ENCODE results near the gene TCF25.
"Not testable (repeated sequence)": the region's sequence is repeated elsewhere in the genome, so short reads cannot be mapped to it uniquely, and the experiment has no call there.

The TCF25 gene

DNA sequence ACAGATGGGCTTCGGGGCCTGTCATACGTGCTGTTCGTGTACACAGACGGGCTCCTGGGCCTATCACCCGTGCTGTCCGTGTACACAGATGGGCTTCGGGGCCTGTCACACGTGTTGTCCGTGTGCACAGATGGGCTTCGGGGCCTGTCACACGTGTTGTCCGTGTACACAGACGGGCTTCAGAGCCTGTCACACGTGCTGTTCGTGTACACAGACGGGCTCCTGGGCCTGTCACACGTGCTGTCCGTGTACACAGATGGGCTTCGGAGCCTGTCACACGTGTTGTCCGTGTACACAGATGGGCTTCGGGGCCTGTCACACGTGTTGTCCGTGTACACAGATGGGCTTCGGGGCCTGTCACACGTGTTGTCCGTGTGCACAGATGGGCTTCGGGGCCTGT is 5.7 kb downstream of the TCF25 start:
- DNase-seq (ENCODE audit: low read depth in 1 of 2, low spot score in 1 of 2), result not testable (repeated sequence)

GRCh38 chr16:89880477-89881367 is 7.3 kb downstream of the TCF25 start:
- DNase-seq (ENCODE audit: low read depth in 1 of 2, low spot score in 1 of 2), result no peak

GRCh38 chr16:89881368-89881730 is 8.0 kb downstream of the TCF25 start:
- no peak for DNase-seq (ENCODE audit: low read depth in 1 of 2, low spot score in 1 of 2)

DNA sequence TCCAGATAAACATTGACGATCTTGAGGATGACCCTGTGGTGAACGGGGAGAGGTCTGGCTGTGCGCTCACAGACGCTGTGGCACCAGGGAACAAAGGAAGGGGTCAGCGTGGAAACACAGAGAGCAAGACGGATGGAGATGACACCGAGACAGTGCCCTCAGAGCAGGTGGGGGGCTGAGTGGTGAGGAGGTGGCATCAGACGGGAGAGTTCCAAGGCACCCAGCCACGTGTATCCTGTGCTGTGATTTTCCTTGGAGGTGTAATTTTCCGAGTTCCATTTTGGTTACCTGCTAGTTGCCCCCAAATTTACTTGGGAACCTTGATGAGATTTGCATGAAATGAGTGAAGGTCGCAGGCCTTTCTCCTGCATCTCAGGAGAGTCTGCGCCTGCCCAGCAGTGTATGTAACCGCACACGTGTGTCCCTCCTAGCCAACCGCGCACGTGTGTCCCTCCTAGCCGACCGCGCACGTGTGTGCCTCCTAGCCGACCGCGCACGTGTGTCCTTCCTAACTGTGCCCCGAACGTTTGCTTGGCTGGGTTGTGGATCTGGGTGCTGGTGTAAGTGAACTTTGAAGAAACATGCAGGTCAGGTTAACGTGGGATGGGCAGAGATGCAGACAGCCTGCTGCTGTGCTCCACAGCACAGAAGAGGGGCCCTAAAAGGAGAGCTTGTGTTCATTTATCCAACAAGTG is 10.1 kb downstream of the TCF25 start:
- DNase-seq (ENCODE audit: low read depth in 1 of 2, low spot score in 1 of 2), result no peak

DNA sequence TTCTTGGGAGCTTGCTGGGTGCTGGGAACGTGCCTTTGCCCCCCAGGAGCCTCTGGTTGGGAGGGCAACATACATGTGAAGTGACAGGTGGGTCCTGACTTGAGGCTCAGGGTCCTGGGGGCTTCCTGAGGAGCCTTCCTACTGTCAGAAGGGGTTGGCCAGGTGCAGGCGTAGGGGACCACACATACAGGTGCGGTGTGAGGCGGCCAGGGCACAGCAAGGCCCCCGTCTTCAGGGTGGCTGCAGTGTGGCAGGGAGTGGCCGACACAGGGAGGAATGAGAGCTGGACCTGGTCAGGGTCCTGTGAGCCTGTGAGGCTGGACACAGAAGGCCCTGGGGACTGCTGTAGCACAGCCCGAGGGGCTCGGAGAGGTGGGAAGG is 10.6 kb downstream of the TCF25 start:
- no peak for DNase-seq (ENCODE audit: low read depth in 1 of 2, low spot score in 1 of 2)

- DNase-seq (ENCODE audit: low read depth in 1 of 2, low spot score in 1 of 2), result no peak
These were observed 13.9 kb downstream of the TCF25 start for GRCh38 chr16:89887243-89887642.

DNA sequence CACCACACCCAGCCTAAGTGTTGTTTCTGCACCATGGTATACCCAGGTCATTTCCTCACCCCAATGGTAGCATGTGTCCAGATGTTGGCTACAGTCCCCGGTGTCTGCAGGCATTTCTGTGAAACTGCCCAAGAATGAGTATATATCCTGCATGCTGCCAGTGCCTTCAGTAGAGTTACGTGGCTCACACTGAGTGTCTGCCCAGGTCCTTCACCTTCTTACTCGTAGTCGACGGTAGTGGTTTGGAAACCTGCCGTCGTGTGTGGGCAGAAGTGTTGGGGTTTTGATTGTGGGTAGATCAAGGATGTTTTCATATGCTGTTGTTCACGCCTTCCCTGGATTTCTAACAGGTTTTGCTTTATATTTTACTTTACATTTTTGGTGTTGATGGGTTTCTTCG is 16.8 kb downstream of the TCF25 start:
- DNase-seq (ENCODE audit: low read depth in 1 of 2, low spot score in 1 of 2), result no peak

GRCh38 chr16:89890886-89891657 is 17.7 kb downstream of the TCF25 start:
- DNase-seq (ENCODE audit: low read depth in 1 of 2, low spot score in 1 of 2), result no peak

DNA sequence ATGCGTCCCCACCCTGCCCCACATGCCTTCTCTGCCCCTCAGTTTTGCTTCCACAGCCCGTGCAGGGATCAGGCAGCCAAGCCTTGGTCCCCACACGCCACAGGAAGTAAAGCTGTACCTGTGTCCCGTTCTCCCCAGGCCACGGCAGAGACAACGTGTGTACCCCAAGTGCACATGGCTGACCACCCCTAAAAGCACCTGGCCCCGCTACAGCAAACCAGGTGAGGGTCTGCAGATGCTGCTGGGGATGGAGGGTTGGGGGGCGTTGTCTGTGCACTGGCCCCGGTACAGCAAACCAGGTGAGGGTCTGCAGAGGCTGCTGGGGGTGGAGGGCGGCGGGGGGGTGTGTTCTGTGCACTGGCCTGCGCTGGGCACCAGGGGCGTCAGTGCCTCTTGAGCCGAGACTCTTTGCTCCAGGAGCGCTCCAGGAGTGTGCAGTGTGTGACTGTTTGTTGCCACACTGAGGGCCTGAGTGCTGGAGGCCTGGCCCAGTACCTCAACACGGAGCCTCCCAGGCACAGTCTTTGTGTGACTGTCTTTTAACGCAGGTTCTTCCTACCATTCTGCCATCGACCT is 18.8 kb downstream of the TCF25 start:
- no peak for DNase-seq (ENCODE audit: low read depth in 1 of 2, low spot score in 1 of 2)

- no peak for DNase-seq (ENCODE audit: low read depth in 1 of 2, low spot score in 1 of 2)
These were observed 19.2 kb downstream of the TCF25 start for GRCh38 chr16:89892635-89893034.

DNA sequence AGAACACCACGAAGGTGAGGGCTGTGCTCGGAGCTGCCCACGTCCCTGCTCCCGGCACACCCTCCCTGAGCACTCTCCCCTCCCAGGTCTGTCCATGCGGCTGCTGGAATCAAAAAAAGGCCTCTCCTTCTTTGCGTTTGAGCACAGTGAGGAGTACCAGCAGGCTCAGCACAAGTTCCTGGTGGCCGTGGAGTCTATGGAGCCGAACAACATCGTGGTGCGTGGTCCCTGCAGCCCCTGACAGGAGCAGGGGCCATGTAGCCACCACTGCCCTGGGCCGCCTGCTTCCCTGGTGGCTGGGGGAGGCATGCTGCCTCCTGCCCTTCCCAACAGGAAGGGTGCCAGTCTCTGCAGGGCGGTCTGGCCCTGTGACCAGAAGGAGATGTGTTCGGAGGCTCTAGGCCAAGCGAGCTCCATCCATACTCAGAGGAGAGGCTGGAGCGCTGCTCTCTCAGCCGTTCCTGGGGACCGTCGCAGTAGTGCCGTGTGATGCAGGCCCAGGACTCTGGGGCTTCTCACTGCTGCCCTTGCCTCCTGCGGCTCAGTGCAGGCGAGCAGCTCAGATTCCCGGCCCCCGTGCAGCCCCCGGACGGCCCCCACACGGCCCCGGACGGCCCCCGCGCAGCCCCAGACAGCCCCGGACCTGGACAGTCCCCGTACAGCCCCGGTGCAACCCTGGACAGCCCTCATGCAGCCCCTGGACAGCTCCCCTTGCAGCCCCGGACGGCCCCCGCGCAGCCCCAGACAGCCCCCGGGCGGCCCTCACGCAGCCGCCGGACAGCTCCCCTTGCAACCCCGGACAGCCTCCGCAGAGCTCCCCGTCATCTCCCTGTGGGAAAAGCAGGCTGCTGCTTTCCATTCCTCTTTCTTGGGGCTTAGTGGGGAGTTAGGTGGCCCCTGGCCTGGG is 20.5 kb downstream of the TCF25 start:
- no peak for DNase-seq (ENCODE audit: low read depth in 1 of 2, low spot score in 1 of 2)

DNA sequence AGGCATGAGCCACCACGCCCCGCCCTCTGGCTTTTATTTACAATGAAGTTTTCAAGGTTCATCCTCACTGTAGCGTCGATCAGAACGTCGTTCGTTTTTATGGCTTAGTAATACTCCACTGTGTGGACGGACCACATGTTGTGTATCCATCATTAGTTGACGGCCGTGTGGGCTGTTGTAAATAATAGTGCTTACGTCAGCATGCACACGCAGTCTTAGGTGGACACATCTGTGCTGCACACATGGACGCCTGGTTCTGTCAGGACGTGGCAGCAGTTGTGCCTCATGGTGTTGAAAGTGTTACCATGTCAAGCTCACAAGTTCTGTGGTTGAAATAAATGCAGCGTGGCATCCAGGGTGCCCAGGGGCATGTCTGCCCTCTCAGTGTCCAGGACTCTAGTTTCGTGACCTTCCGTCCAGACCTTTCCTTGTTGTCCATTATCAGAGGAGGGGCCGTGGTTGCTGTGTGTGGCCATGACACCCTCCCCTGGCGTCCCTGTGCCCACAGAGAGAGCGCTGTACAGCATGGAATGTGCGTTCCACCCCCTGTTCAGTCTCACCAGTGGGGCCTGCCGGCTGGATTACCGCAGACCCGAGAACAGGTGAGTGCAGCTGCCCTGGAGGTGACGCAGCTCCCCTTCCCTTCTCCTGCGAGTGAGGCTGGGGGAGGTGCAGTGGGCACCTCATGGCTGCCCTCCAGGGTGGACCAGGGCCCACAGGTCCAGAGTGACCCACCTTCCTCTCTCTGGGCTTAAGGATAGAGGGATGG is 22.3 kb downstream of the TCF25 start:
- no peak for DNase-seq (ENCODE audit: low read depth in 1 of 2, low spot score in 1 of 2)

DNA sequence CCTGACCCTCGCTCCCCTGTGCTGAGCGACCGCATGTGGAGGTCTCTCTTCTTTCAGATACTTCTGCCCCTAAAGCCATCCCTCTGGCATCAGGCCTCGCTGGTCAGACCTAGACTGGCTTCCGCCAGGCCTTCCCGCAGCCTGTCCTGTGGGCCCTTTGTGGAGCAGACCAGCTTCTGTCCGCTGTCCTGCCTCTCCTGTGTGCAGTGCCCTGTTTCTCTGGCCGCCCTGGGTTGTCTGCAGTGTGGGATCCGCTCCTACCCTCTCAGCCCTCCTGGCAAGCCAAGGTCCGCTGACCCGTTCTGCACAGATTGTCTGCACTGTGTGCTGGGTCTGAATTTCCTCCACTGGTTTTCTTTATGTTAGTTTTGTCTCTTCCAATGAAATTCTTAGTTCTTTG is 23.8 kb downstream of the TCF25 start:
- no peak for DNase-seq (ENCODE audit: low read depth in 1 of 2, low spot score in 1 of 2)

DNA sequence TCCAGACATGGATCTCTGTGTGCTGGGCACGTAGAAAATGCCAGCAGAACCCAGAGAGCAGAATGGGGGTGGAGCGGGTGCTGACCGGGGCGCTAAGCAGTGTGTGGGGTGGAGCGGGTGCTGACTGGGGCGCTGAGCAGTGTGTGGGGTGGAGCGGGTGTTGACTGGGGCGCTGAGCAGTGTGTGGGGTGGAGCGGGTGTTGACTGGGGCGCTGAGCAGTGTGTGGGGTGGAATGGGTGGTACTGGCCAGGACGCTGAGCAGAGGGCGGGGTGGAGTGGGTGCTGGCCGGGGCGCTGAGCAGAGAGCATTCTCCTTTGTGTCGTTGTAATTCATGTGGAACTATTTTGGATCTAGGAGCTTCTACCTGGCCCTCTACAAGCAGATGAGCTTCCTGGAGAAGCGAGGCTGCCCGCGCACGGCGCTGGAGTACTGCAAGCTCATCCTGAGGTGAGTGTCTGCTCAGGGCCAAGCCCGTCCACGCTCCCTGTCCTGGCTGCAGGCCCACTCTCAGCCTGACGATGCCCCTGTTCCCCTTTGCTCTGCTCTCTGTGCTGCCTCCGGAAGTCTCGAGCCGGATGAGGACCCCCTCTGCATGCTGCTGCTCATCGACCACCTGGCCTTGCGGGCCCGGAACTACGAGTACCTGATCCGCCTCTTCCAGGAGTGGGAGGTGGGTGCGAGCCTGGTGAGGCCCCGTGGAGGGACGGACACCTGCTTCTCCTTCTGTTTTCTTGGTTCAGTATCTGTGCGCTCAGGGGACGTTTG is 25.0 kb downstream of the TCF25 start:
- DNase-seq (ENCODE audit: low read depth in 1 of 2, low spot score in 1 of 2), result no peak

DNA sequence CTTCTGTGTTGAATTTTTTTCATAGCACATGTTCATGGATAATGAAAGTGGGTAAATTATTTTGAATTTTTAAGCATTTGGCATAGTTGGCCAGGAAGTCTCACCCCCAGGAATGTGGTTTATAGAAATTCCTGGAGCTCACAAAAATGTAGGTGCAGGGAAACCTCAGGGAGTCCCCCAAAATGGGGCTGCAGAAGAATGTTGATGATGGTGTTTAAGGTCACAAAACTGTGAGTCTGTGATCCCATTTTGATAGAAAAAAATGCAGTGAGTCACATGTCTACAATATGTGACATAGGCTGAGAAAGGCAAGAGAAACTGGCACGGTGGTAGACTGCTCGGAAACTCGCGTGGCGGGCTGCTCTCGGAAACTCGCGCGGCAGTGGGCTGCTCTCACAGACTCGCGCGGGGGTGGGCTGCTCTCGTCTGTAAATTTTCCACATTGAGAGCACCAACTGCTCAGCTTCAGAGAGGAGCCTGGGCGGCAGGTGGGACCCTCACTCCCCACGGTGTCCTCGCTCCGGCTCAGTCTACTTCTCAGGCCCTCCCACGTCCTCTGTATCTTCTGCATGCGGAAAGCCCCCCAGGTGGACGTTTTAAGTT is 26.6 kb downstream of the TCF25 start:
- no peak for DNase-seq (ENCODE audit: low read depth in 1 of 2, low spot score in 1 of 2)

GRCh38 chr16:89900885-89901284 is 27.5 kb downstream of the TCF25 start:
- DNase-seq (ENCODE audit: low read depth in 1 of 2, low spot score in 1 of 2), result no peak

GRCh38 chr16:89902980-89903379 is 29.6 kb downstream of the TCF25 start:
- DNase-seq (ENCODE audit: low read depth in 1 of 2, low spot score in 1 of 2), result no peak

DNA sequence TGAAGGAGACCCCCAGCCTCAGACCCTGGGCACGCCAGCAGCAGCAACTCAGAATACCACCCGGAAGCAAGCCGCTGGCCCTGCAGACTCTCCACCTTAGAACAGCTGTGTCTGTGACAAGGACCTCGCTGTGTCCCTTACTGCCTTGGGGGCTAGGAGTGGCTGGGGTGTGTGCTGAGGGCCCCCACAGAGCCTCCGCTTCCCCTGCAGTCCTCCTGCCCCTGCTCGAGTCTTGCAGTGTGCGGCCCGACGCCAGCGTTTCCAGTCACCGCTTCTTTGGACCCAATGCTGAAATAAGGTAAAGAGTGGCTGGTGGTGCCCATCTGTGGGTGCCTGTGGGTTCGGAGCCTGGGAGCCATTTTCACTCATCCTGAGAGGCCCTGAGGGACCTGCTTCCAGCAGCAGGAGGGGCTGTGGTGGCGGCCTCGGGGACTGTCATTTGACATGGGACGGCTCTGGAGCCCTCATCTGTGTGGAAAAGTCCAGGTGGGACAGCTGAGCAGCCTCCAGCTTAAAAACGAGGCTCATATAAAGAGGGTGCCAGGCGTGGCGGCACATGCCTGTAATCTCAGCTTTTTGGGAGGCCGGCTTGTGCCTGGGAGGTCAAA is 30.6 kb downstream of the TCF25 start:
- DNase-seq (ENCODE audit: low read depth in 1 of 2, low spot score in 1 of 2), result no peak

Data from stimulated activated CD4-positive, alpha-beta T cell treated with anti-CD3 and anti-CD28 coated beads, Interleukin-15, amount 100 ng/mL, for 1 hour (primary cell).